ENCODE measurements around the gene PDCD11. TPM values are rescaled to one million over a fixed set of nuclear protein-coding genes. Genes with fewer than 3 reads are reported as not detected.
"Not testable (repeated sequence)": the region's sequence is repeated elsewhere in the genome, so short reads cannot be mapped to it uniquely, and the experiment has no call there.

The PDCD11 gene
- total RNA-seq, 1 donor from 2014 or later: 41.5 TPM

DNA sequence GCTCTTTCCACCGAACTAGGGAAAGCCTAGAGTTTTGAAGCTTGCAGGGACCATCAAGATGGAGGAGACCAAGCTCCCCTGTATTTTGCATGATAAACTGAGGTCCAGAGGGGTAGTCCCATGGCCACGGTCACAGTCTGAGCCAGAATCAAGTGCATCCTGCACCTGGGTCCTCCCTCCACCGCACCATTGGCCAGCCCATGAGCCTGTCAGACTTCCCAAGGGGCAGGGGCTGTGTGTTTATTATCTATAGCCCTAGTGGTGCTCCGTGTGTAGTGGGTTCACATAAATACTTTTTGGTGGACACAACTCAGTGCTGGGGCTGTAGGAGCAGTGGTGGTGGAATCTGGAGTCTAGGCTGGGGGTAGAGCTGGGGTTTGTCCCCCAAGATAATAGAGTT, 79.0 kb downstream of the PDCD11 start:
- DNase-seq: no peak

DNA sequence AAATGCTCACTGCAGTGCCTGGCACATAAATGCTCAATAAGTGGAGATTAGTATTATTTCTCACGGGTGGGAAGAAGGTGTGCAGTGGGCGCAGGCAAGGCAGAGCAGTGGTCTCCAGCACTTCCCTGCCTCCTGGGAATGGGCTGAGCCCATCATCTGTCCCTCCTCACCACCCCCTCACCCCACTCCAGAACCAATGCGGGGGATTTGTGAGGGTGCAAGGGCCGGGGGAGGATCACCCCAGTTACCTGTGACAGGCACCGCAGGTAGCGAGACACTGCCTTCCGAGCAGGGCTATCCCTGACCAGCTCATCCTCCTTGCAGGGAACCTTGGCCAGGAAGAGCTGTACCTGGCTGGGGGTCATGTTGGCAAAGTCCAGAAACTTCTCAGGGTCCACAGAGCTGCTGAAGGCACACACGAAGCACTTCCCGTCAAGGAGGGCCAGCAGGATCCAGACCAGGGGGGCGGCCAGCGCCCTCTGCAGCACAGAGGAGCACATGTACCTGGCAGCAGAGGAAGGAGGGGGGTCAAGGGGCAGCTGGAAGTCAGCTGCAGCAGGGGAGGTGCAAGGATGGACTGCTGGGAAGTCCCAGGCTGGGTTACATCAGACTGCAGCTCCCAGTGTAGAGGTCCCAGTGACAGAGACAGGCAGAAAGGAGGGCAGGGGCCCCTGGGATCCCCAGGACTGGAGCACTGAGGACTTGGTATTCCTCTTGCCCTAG, 79.8 kb downstream of the PDCD11 start:
- peak; percentile 29 for DNase-seq

DNA sequence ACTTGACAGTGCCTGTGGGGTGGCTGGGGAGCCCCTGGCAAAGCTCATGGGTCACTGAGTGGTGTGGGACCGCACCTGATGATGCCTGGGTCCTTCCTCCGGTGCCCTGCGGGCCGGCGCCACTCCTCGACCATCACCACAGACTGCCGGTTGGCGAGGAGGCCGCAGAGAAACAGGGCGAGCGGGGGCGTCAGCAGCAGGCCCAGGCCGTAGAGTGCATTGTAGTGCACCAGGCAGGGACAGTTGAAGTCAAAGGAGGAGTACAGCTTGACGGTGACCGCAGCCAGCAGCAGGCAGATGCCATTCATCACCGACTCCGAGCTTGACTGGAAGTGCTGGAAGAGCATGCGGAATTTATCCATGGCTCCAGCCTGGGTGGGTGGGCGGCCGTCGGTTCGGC, 82.2 kb downstream of the PDCD11 start:
- DNase-seq: no peak

DNA sequence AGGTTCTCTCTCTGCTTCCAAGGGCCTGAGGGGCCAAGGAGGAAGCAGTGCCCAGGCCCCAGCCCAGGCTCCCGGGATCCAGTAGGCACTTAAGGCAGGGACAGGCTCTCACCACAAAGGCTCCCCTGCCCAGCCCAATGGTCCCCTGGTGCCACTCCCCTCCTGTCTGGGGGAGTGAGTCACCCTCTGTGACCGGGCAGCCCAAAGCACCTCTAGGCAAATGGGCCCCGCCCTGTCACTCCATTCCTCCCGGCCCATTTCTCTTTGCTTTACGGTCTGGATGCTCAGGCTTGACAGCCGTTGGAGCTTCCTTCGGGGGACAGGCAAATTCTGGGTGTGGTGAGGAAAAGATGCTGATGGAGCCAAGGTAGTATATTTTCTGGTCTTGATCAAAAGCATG, 82.7 kb downstream of the PDCD11 start, which contains the start of gene CALHM3:
Gene CALHM3 (minus strand): TSS at position 106 of the 400 bp plus-strand sequence. CDS start 208 bp downstream, outside the sequence.
- no peak for DNase-seq

DNA sequence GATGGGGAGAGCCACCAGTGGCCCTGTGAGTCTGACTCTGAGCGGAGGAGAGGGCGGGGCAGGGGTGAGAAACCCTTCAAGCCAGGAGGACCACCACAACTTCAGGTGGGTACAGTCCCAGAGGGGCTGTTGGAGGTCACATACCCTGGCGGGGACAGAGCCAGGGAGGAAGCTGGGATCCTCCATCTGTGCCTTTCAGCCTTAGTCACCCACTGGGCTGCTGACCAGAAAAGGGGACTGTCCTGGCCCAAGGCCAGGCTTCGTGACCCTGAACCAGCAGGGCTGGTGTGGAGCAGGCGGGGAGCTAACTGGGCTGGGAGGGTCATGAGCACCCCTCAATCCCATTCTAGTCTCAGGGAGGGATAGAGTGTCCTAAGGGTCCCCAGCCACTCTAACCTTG, 84.1 kb downstream of the PDCD11 start:
- DNase-seq: peak; percentile 46

DNA sequence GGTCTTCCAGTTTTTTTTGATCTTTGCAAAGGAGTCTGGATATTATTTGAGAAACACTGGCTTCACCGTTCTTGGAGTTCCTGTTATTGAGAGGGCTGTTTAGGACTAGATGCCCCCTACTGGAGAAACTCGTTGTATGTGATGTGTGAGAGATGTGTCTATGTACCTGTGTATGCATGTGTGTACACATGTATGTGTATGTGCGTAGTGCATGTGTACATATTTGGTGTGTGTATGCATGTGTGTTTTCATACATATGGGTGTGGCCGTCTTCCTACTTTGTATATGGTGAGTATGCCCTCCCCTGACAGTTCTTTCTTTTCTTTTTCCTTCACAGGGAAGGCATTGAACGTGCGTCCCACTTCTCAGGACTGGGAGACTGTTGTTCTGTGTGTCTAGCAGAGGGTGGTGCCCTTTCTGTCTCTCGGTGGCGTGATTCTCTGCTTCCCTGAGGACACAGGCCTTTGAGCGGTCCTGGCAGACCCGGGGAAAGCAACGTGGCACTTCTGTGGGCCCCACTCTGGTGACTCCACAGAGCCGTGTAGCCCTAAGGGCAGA, 85.6 kb downstream of the PDCD11 start:
- DNase-seq: peak; percentile 90

DNA sequence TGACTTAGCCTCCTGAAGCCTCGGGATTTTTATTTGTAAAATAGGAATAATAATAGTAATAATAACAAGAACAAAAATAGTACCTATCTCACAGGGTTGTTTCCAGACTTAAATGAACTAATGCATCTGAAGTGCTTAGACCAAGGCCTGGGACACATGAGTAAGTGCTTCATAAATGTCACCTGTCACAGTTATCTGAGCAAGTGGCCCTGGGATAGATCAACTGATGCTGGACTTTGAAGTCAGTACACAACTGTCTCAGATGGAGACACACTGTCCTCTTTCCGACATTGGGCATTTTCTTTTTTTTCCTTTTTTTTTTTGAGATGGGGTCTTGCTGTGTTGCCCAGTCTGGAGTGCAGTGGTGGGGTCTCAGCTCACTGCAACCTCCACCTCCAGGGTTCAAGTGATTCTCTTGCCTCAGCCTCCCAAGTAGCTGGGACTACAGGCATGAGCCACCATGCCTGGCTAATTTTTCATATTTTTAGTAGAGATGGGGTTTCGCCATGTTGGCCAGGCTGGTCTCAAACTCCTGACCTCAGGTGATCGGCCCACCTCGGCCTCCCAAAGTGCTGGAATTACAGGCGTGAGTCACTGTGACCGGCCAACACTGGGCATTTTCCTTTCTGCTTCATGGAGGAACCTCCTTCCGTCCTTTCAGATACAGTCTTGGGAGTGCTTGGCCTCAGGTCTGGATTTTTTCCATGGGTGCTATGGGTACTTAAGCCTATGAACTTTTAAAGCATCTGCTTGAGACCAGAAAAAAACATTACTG, 90.4 kb downstream of the PDCD11 start:
- DNase-seq: not testable (repeated sequence)

DNA sequence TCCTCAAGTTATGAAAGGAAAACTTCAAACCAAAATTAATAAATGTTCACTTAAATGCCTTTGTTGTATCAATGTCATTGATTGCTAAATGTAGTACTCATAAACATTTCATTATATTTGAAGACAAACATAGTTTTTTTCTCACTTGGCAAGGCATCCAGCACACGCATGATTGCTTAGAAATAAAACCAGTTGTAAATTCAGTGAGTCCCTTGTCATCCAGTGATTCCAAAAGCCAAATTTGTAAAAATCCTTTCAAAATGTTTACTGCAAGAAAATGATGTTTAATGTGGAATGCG, 90.9 kb downstream of the PDCD11 start:
- no peak for DNase-seq

DNA sequence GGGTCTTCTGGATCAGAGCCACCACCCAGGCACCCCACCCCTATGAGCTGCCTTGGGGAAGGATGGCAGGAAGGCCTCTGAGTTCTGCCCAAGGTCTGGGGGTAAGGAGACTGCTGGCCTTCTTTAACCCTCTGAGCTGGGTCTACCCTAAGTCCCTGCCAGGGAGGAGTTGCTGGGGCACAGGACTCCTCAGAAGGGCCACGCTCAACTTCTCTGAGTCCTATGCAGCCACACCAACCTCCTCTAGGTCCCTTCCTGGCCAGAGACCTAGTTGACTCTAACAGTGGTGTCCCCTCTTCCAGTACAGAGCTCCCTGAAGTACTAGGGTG, 94.5 kb downstream of the PDCD11 start:
- no peak for DNase-seq

DNA sequence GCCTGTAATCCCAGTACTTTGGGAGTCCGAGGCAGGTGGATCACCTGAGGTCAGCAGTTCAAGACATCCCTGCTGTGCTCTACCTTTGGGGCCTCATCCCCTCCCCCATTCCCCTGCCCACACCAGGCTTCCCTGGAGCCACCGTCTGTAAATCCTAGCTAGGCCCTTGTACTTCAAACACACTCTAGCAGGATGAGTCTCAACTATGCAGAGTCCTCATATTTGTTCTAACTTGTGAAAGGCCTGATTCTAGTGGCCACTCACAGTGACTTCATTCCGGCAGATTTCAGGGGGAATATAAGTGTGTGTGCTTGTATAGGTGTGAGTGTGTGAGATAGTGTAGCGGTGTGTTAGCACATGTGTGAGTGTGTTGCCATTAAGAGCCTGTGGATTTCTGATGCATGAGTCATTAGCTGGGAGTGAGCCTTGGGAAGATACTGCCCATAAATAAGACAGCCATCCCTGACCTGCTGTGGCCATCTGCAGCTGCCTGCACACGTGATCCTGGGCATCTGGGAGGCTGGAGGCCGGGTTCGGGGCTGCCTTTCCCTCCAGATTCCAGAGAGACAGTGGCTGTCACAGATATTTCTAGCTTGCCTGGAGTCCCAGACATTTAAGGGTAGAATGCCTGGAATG, 95.4 kb downstream of the PDCD11 start:
- DNase-seq: peak; percentile 74

DNA sequence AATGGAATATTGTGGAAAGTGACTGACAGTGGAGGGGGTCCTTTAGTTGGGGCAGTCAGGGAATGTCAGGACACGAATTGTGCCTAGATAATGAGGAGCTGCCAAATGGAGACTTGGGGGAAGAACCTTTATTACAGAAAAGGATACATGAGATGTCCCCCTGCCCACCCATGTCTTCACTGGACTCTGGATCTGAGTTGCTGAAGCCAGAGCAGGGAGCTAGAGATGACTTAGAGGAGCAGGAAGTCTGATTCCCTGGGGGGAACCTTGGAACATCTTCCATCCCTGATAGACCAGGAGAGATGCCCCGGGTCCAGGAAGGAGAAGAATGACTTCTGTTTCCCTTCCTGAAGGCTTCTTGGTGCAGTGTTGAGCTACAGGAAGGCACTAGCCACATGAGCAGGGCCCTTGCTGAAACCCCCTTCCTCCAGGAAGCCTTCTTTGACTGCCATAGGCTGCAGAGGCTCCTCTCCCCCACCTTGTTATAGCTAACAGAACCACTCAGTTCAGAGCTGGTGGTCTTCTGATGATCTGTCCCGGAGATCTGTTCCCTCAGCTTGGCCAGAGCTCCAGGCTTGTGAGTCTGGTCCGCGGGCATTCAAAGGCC, 96.3 kb downstream of the PDCD11 start:
- no peak for DNase-seq

DNA sequence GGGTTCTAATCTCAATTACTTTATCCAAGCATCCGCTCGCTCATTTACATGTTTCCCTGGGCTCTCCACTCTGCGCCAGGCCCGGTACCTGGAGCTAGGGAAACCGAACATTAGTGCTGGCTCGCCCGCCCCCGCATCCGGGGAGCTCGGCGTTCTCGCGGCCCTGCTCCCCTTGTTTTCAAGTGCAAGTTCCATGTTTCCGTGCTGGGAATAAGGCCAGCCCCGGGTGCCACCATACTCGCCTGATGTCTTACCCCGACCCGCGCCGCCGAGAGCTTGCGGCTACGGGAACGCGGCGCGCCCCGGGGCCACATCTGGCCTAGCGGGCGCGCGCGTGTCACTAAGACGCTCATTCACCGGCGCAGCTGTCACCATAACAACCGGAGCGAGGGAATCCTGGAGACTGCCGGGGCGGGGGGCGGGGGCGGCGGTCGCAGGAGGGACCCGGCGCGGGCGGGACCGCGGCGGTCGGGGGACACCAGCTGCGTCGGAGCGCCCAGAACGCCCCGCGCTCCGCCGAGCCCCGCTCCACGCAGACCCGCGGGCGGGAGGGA, 97.0 kb downstream of the PDCD11 start, which contains the start of gene NEURL1:
Gene NEURL1 (plus strand): TSS at position 344 of the 554 bp plus-strand sequence. CDS start 683 bp downstream, outside the sequence.
- peak; percentile 17 for DNase-seq

DNA sequence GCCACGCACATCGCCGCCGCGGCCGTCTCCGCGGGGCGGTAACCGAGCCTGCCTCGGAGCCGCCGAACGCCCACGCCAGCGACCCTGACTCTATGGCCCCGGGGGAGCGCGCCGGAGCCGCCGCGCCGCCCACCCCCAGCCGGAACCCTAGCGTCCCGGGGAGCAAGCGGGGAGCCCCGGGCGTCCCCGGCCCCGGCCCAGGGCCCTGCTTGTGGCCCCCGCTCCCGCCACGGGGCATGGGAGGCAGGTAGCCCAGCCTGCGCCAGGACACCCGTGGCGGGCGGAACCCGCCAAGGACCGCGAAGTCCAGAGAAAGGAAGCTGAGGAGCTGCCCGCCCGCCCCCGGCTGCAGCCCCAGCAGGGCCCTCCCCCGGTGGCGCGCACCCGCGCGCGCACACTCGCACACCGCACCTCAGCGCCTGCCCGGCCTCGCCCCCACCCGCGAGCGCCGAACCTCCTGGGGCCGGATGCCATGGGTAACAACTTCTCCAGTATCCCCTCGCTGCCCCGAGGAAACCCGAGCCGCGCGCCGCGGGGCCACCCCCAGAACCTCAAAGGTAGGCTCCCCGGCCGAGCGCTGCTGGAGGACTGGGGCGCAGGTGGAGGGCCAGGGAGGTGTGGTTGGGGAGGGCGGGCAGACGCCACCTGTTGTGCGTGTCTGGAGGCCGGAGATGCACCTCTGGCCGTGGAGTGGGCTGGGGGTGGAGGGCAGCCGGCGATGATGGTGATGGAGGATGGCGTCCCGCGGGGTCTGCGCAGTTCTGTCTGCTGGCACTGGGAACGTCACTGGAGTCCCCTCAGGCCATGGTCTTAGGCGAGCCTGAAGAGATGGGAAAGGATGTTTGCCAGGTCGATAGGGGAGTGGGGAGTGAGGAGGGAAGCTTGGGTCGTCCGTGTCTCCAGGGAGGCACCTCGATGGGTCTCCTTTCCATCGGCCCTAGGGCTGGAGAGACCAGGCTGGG, 97.8 kb downstream of the PDCD11 start:
- peak; percentile 20 for DNase-seq

DNA sequence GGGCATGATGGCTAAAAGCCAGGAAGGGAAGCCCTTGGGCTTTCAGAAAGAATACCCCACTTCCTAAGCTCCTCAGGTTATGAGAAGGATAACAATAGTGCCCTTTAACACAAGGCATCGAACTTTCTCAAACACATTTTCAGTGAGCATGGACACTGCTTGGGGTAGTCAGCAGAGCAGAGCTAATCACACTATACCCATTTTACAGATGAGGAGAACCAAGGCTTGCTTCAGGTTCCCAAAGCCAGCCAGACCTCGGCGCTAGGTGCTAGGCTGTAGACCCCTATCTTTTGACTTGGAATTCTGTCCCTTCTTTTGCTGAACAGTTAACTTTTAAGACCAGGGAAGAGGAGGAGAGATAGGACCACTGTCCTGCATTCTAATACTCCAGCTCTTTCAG, 98.9 kb downstream of the PDCD11 start:
- DNase-seq: no peak

Other genes starting within 250 kb of the PDCD11 start
- gene NT5C2, start 203.4 kb upstream of the PDCD11 start, total RNA-seq: 80.2 and 83.2 TPM in 2 replicates
- gene RPEL1, start 150.7 kb upstream of the PDCD11 start, total RNA-seq: 0.09 and 0.17 TPM in 2 replicates
- gene INA, start 119.5 kb upstream of the PDCD11 start, total RNA-seq: 0.14 TPM in 1 of 2 replicates, not detected in the other
- 13.3 and 14.3 TPM in 2 replicates for gene PCGF6, start 45.5 kb upstream of the PDCD11 start, total RNA-seq
- gene TAF5, start 28.6 kb upstream of the PDCD11 start, total RNA-seq: 7.5 and 9.4 TPM in 2 replicates
- gene ATP5MK, start 151 bp upstream of the PDCD11 start, total RNA-seq: 152 and 350 TPM in 2 replicates
- gene CALHM2, start 55.7 kb downstream of the PDCD11 start, total RNA-seq: 18.4 and 27.9 TPM in 2 replicates
- not detected in 2 replicates for gene CALHM1, start 62.3 kb downstream of the PDCD11 start, total RNA-seq
- not detected in 2 replicates for gene CALHM3, start 82.6 kb downstream of the PDCD11 start, total RNA-seq
- 0.19 TPM in 1 of 2 replicates, not detected in the other for gene NEURL1, start 97.1 kb downstream of the PDCD11 start, total RNA-seq